ENCODE measurements around the gene PCNA.
A peak's percentile ranks its signal among the peaks of the same experiment; 100 is the strongest.

Gene PCNA

DNA sequence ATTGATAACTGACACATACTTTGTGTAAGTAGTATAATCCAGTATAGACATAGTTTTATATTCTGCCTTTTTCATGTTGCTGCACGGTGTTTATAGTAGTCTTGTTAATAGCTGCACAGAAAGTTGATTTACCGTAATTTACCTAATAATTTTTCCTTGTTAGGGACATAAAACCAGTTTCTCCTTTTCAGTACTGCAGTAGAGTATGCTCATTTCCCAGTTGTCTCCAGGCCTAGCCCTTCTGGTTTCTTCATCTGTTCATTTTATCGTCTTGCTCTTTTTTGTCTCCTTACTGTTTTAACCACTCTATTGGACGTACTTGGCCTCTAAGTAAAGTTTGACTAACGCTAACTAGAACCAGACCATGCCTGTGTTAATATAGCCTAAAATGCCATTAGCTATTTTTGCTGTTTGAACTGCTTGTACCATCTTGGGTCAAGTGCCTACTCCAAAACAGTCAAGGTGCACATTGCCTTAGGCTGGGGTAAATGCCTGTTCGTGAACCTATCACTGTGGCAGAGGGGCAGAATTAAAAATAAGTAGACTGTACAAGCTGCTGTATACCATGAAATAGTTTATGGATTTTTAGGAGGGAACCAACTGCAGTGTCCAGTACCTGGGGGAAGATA lies 41.9 kb upstream of the PCNA start:
- H4K12ac ChIP-seq (ENCODE audit: low read depth, low read length), result no peak overlapping the region
- no peak overlapping the region for H2BK12ac ChIP-seq (ENCODE audit: low read length)
- no peak overlapping the region for H3K4me3 ChIP-seq (ENCODE audit: low read depth, low read length)
- no peaks in the 10 kb centered on the region for H3K27me3 ChIP-seq (ENCODE audit: insufficient read depth, low read length)
- H3K4ac ChIP-seq (ENCODE audit: low read depth, low read length), result no peak overlapping the region
- H4K8ac ChIP-seq (ENCODE audit: low read depth, low read length), result no peak overlapping the region
- no peaks in the 10 kb centered on the region for H3K79me1 ChIP-seq (ENCODE audit: low read length)
- H2BK120ac ChIP-seq (ENCODE audit: insufficient read depth, low read length, poor library complexity), result no peak overlapping the region
- H4K91ac ChIP-seq (ENCODE audit: low read depth, low read length), result no peak overlapping the region
- H3K23ac ChIP-seq (ENCODE audit: low read length), result no peak overlapping the region
- H3K9me3 ChIP-seq (ENCODE audit: insufficient read depth, low read depth, low read length), result no peaks in the 10 kb centered on the region
- H2BK5ac ChIP-seq (ENCODE audit: low read depth, low read length, poor library complexity), result no peak overlapping the region
- no peak overlapping the region for H3K9ac ChIP-seq (ENCODE audit: low read length)
- WGBS (ENCODE audit: extremely low coverage, insufficient coverage, insufficient read length), result no CpG with 5 or more reads among the region's 6 CpGs
- H3K36me3 ChIP-seq (ENCODE audit: control insufficient read depth in 1 of 2, insufficient read depth in 2 of 2, low read length in 2 of 2), result no peaks in the 10 kb centered on the region
- no peak for DNase-seq
- H3K27ac ChIP-seq (ENCODE audit: low read depth, low read length), result no peak overlapping the region
- no peak overlapping the region for H2AFZ ChIP-seq (ENCODE audit: insufficient read depth, low read length, poor library complexity)
- no peak overlapping the region for H3K18ac ChIP-seq (ENCODE audit: low read length)
- H3K4me1 ChIP-seq (ENCODE audit: control insufficient read depth in 1 of 2, insufficient read depth in 2 of 2, low read length in 2 of 2), result peaks cover 0 to 4% of the 10 kb centered on the region in 2 experiments
- no peak overlapping the region for H3K14ac ChIP-seq (ENCODE audit: low read length)
- no peak overlapping the region for H2AK5ac ChIP-seq (ENCODE audit: low read length)
- no peak overlapping the region for H3K4me2 ChIP-seq (ENCODE audit: low read length)
- H3K79me2 ChIP-seq (ENCODE audit: control insufficient read depth, insufficient read depth, low read length, poor library complexity), result no peaks in the 10 kb centered on the region

DNA sequence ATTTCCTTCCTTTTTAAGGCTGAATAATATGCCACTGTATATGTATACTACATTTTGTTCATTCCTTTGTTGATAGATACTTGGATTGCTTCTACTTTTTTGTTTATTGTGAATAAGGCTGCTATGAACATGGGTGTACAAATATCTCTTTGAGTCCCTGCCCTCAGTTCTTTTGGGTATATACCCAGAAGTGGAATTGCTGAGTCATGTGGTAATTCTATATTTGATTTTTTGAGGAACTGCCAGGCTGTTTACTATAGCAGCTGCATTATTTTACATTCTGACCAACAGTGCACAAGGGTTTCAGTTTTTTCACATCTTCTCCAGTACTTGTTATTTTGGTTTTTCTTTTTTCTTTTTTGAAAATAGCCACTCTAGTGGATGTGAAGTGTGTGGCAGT lies 41.1 kb upstream of the PCNA start:
- no peak overlapping the region for H3K9ac ChIP-seq (ENCODE audit: low read length)
- H3K18ac ChIP-seq (ENCODE audit: low read length), result no peak overlapping the region
- no peak overlapping the region for H3K4me2 ChIP-seq (ENCODE audit: low read length)
- no peaks in the 10 kb centered on the region for H3K36me3 ChIP-seq (ENCODE audit: control insufficient read depth in 1 of 2, insufficient read depth in 2 of 2, low read length in 2 of 2)
- H3K9me3 ChIP-seq (ENCODE audit: insufficient read depth, low read depth, low read length), result no peaks in the 10 kb centered on the region
- H2BK120ac ChIP-seq (ENCODE audit: insufficient read depth, low read length, poor library complexity), result no peak overlapping the region
- no peak overlapping the region for H4K12ac ChIP-seq (ENCODE audit: low read depth, low read length)
- H2AFZ ChIP-seq (ENCODE audit: insufficient read depth, low read length, poor library complexity), result no peak overlapping the region
- H4K91ac ChIP-seq (ENCODE audit: low read depth, low read length), result no peak overlapping the region
- no peak overlapping the region for H3K14ac ChIP-seq (ENCODE audit: low read length)
- no peak overlapping the region for H3K4ac ChIP-seq (ENCODE audit: low read depth, low read length)
- no peaks in the 10 kb centered on the region for H3K27me3 ChIP-seq (ENCODE audit: insufficient read depth, low read length)
- no peak overlapping the region for H2BK12ac ChIP-seq (ENCODE audit: low read length)
- no peak overlapping the region for H2BK5ac ChIP-seq (ENCODE audit: low read depth, low read length, poor library complexity)
- H3K4me1 ChIP-seq (ENCODE audit: control insufficient read depth in 1 of 2, insufficient read depth in 2 of 2, low read length in 2 of 2), result peaks cover 0 to 4% of the 10 kb centered on the region in 2 experiments
- no peak overlapping the region for H4K8ac ChIP-seq (ENCODE audit: low read depth, low read length)
- no peak overlapping the region for H3K27ac ChIP-seq (ENCODE audit: low read depth, low read length)
- no peak for DNase-seq
- H3K23ac ChIP-seq (ENCODE audit: low read length), result no peak overlapping the region
- H3K79me2 ChIP-seq (ENCODE audit: control insufficient read depth, insufficient read depth, low read length, poor library complexity), result no peaks in the 10 kb centered on the region
- H3K79me1 ChIP-seq (ENCODE audit: low read length), result no peaks in the 10 kb centered on the region
- H2AK5ac ChIP-seq (ENCODE audit: low read length), result no peak overlapping the region
- no peak overlapping the region for H3K4me3 ChIP-seq (ENCODE audit: low read depth, low read length)

DNA sequence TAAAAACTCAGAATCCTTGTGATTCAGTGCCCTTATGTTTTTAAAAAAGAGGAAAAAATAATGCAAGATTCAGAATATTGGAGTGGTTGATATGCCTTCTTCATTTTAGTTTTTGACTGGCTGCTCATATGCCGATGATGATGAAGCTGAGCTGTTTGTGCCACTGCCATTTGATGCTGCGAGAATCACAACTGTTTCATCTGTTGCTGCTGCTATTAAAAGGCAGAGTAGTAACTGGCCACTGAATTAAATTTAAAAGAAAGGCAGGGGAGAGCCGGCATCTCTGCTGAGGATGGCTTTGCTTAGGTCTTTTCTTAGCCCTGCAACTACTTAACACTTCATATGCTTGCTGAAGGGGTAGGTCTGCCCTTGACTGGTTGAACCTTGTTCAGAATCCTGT lies 40.2 kb upstream of the PCNA start:
- DNase-seq, result no peak
- Histone ChIP-seq H2BK120ac (ENCODE audit: insufficient read depth, low read length, poor library complexity) (no peak overlapping the region), H3K9me3 (ENCODE audit: insufficient read depth, low read depth, low read length) (no peaks in the 10 kb centered on the region), H3K79me1 (ENCODE audit: low read length) (no peaks in the 10 kb centered on the region), H3K27ac (ENCODE audit: low read depth, low read length) (no peak overlapping the region), H3K4me3 (ENCODE audit: low read depth, low read length) (no peak overlapping the region), H2BK5ac (ENCODE audit: low read depth, low read length, poor library complexity) (no peak overlapping the region), H3K36me3 (ENCODE audit: control insufficient read depth in 1 of 2, insufficient read depth in 2 of 2, low read length in 2 of 2) (no peaks in the 10 kb centered on the region), H4K8ac (ENCODE audit: low read depth, low read length) (no peak overlapping the region), H3K9ac (ENCODE audit: low read length) (no peak overlapping the region), H3K79me2 (ENCODE audit: control insufficient read depth, insufficient read depth, low read length, poor library complexity) (no peaks in the 10 kb centered on the region), H4K91ac (ENCODE audit: low read depth, low read length) (no peak overlapping the region), H3K27me3 (ENCODE audit: insufficient read depth, low read length) (no peaks in the 10 kb centered on the region), H3K23ac (ENCODE audit: low read length) (no peak overlapping the region), H3K4me1 (ENCODE audit: control insufficient read depth in 1 of 2, insufficient read depth in 2 of 2, low read length in 2 of 2) (peaks cover 0 to 4% of the 10 kb centered on the region in 2 experiments), H3K4me2 (ENCODE audit: low read length) (no peak overlapping the region), H2AFZ (ENCODE audit: insufficient read depth, low read length, poor library complexity) (no peak overlapping the region), H4K12ac (ENCODE audit: low read depth, low read length) (no peak overlapping the region), H3K14ac (ENCODE audit: low read length) (no peak overlapping the region), H2AK5ac (ENCODE audit: low read length) (no peak overlapping the region), H2BK12ac (ENCODE audit: low read length) (no peak overlapping the region), H3K18ac (ENCODE audit: low read length) (no peak overlapping the region), H3K4ac (ENCODE audit: low read depth, low read length) (peak overlapping the region; percentile 33)
- no CpG with 5 or more reads among the region's 3 CpGs for WGBS (ENCODE audit: extremely low coverage, insufficient coverage, insufficient read length)

DNA sequence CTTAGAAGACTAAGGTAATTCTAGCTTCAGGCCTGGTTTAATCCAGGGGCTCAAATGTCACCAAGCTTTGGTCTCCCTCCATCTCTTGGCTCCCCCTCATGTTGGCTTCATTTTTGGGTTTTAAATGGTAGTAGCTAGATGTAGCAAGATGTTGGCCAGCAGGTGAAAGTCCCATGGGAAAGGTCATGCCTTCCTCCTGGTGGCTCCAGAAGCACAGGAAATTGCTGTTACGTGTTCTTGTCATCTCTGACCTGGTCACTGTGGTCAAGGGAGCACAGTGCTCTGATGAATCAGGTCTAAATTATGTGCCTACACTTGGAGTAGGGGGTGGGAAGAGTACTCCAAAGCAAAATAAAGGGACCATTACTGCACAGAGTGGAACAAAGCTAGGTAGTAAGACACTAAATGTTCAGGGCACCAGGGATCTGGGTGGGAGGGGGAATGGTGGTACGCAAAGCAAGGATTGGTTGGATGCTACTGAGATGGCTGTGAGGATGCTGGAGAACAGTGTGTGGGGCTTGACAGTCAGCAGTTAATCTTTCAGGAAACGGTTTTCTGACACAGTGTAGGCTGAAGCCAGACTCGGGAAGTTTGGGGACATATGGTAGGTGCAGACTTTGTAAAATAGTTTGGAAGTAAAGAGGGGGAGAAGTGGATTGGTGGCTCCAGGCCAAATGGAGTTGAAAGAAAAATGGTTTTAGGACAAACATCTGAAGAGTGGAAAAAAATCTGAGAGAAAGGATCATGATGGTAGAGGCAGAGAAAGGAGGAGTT lies 37.1 kb upstream of the PCNA start:
- no CpG with 5 or more reads among the region's 4 CpGs for WGBS (ENCODE audit: extremely low coverage, insufficient coverage, insufficient read length)
- Histone ChIP-seq H3K4me3 (ENCODE audit: low read depth, low read length) (no peak overlapping the region), H3K4me2 (ENCODE audit: low read length) (no peak overlapping the region), H2AFZ (ENCODE audit: insufficient read depth, low read length, poor library complexity) (no peak overlapping the region), H2BK5ac (ENCODE audit: low read depth, low read length, poor library complexity) (no peak overlapping the region), H2BK120ac (ENCODE audit: insufficient read depth, low read length, poor library complexity) (no peak overlapping the region), H3K4me1 (ENCODE audit: control insufficient read depth in 1 of 2, insufficient read depth in 2 of 2, low read length in 2 of 2) (peaks cover 0 to 10% of the 10 kb centered on the region in 2 experiments), H2BK12ac (ENCODE audit: low read length) (no peak overlapping the region), H3K18ac (ENCODE audit: low read length) (no peak overlapping the region), H3K4ac (ENCODE audit: low read depth, low read length) (no peak overlapping the region), H3K79me2 (ENCODE audit: control insufficient read depth, insufficient read depth, low read length, poor library complexity) (no peaks in the 10 kb centered on the region), H3K27me3 (ENCODE audit: insufficient read depth, low read length) (no peaks in the 10 kb centered on the region), H3K36me3 (ENCODE audit: control insufficient read depth in 1 of 2, insufficient read depth in 2 of 2, low read length in 2 of 2) (no peaks in the 10 kb centered on the region), H4K8ac (ENCODE audit: low read depth, low read length) (no peak overlapping the region), H3K79me1 (ENCODE audit: low read length) (no peaks in the 10 kb centered on the region), H3K23ac (ENCODE audit: low read length) (no peak overlapping the region), H2AK5ac (ENCODE audit: low read length) (no peak overlapping the region), H4K91ac (ENCODE audit: low read depth, low read length) (no peak overlapping the region), H4K12ac (ENCODE audit: low read depth, low read length) (no peak overlapping the region), H3K27ac (ENCODE audit: low read depth, low read length) (no peak overlapping the region), H3K9ac (ENCODE audit: low read length) (no peak overlapping the region), H3K14ac (ENCODE audit: low read length) (no peak overlapping the region), H3K9me3 (ENCODE audit: insufficient read depth, low read depth, low read length) (no peaks in the 10 kb centered on the region)
- DNase-seq, result peak; percentile 35 to 47

All from trophoblast cell (in vitro differentiated cells and primary cell).